GM12872 (cell line): Measurements from ENCODE around the gene PKMYT1.

Source experiments
- CTCF ChIP-seq: IDR thresholded peaks from 3 replicates; pipeline ENCODE4 v1.5.1; 2011; ENCODE audit warnings: low read depth, mild to moderate bottlenecking, low read length, moderate library complexity; ENCODE audit not compliant: insufficient read depth

PKMYT1 gene

DNA sequence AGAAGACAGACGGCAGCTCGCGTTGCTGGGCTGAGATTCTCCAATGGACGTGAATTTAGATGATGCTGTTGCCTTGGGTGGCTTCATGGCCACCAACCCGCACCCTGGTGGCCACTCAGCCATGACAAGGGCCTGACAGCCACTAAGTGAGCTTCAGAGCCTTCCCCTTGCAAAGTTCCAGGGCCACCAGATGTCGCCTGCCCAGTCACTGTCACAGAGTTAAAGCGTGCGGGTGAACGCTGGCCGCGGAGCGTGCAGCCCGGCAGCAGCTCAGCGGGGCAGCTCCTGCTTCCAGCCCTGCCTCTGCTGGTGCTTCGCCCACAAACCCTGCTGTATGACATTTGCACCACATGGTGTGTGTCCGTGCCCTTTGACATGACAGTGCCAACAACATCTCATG lies 29.5 kb downstream of the PKMYT1 start:
- no peak for TF ChIP-seq CTCF

- no peak for TF ChIP-seq CTCF
These were observed 29.9 kb downstream of the PKMYT1 start for GRCh38 chr16:2950353-2950724.

DNA sequence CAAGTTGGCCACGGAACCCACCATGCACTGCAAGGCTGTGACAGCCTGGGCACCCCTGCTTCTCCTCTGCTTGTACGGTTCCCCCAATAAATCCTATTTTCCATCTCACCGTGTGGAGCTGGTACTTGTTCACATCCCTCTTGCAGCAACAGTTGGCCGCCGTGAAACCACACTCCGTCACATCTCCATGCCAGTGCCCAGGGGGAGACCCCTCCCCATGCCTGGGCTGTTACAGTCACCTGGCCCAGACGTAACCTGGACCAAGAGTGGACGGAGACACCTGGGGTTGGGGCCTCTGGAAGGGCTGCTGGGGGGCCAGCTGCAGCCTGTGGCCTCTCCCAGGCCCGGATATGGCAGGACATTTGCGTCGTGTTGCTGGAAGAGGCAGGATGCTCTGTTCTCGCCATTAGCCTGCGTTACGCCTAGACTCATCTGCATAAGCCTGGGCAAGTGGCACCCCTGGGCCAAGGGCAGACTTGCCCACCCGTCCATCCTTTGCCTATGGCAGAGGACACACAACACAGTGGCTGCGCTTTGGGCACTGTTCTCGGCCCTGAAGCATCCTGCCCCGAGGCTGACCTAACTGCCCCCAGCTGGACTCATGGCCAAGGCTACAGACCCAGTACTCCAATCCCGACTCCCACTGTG lies 30.4 kb downstream of the PKMYT1 start:
- TF ChIP-seq CTCF, result no peak

- TF ChIP-seq CTCF, result no peak
These were observed 31.2 kb downstream of the PKMYT1 start for GRCh38 chr16:2948807-2949704.

GRCh38 chr16:2946649-2947048 lies 33.6 kb downstream of the PKMYT1 start:
- no peak for TF ChIP-seq CTCF

DNA sequence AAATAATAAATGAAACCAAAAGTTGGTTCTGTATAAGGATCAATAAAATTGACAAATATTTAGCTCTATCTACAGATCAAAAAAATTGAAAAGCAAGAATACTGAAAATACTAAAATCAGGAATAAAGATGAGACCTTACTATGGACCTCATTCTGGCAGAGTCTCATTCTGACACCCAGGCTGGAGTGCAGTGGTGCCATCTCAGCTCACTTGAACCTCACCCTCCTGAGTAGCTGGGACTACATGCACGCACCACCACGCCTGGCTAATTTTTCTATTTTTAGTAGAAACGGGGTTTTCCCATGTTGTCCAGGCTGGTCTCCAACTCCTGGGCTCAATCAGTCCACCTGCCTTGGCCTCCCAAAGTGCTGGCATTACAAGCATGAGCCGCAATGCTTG lies 38.2 kb downstream of the PKMYT1 start:
- no peak for TF ChIP-seq CTCF

GRCh38 chr16:2939968-2940367 lies 40.3 kb downstream of the PKMYT1 start:
- no peak for TF ChIP-seq CTCF
